ENCODE measurements around the gene SHISA7.

The SHISA7 gene

GRCh38 chr19:55486971-55487923 is 44.1 kb upstream of the SHISA7 start:
- DNase-seq (ENCODE audit: insufficient read length, low spot score): no peak
- FAIRE-seq: no peak
- TF ChIP-seq POU2F2 (IDR thresholded peaks at IDR 0.05; ENCODE audit: low read depth, low read length) (no peak), SPI1 (IDR thresholded peaks at IDR 0.05; ENCODE audit: low read depth, low read length) (no peak), POLR2AphosphoS5 (IDR thresholded peaks at IDR 0.05; ENCODE audit: low read depth, low read length) (no peak), PAX5 (IDR thresholded peaks at IDR 0.05; ENCODE audit: insufficient read depth, low read length, severe bottlenecking) (no peak), TAF1 (IDR thresholded peaks at IDR 0.05; ENCODE audit: low read depth, low read length) (no peak), POLR2A (IDR thresholded peaks at IDR 0.05; ENCODE audit: low read depth, low read length) (no peak)

GRCh38 chr19:55486043-55486970 is 43.2 kb upstream of the SHISA7 start:
- TF ChIP-seq SPI1 (IDR thresholded peaks at IDR 0.05; ENCODE audit: low read depth, low read length) (no peak), POLR2A (IDR thresholded peaks at IDR 0.05; ENCODE audit: low read depth, low read length) (no peak), POU2F2 (IDR thresholded peaks at IDR 0.05; ENCODE audit: low read depth, low read length) (no peak), TAF1 (IDR thresholded peaks at IDR 0.05; ENCODE audit: low read depth, low read length) (no peak), POLR2AphosphoS5 (IDR thresholded peaks at IDR 0.05; ENCODE audit: low read depth, low read length) (no peak), PAX5 (IDR thresholded peaks at IDR 0.05; ENCODE audit: insufficient read depth, low read length, severe bottlenecking) (no peak)
- FAIRE-seq: peak; percentile 5

GRCh38 chr19:55485439-55486011 is 42.4 kb upstream of the SHISA7 start:
- no peak for TF ChIP-seq POLR2A (IDR thresholded peaks at IDR 0.05; ENCODE audit: low read depth, low read length)
- TF ChIP-seq POLR2AphosphoS5 (IDR thresholded peaks at IDR 0.05; ENCODE audit: low read depth, low read length): no peak
- no peak for TF ChIP-seq PAX5 (IDR thresholded peaks at IDR 0.05; ENCODE audit: insufficient read depth, low read length, severe bottlenecking)
- no peak for TF ChIP-seq POU2F2 (IDR thresholded peaks at IDR 0.05; ENCODE audit: low read depth, low read length)
- TF ChIP-seq SPI1 (IDR thresholded peaks at IDR 0.05; ENCODE audit: low read depth, low read length): no peak
- no peak for TF ChIP-seq TAF1 (IDR thresholded peaks at IDR 0.05; ENCODE audit: low read depth, low read length)
- DNase-seq (ENCODE audit: insufficient read length, low spot score): no peak
- no peak for FAIRE-seq

More at GRCh38 chr19:55486043-55486970, 43.2 kb upstream of the SHISA7 start:
- no peak for DNase-seq (ENCODE audit: insufficient read length, low spot score)

- DNase-seq (ENCODE audit: insufficient read length, low spot score): peak; percentile 97
- no peak for TF ChIP-seq TAF1 (IDR thresholded peaks at IDR 0.05; ENCODE audit: low read depth, low read length)
- peak; percentile 24; the same call in 1 of the 2 replicates for TF ChIP-seq POLR2A (IDR thresholded peaks at IDR 0.05; ENCODE audit: low read depth, low read length)
- peak; percentile 47 for TF ChIP-seq SPI1 (IDR thresholded peaks at IDR 0.05; ENCODE audit: low read depth, low read length)
- FAIRE-seq: peak; percentile 98
Measured at GRCh38 chr19:55484593-55485438, 41.7 kb upstream of the SHISA7 start, which contains the start of gene NAT14. Gene NAT14, plus strand, starts transcription at chr19:55485188. Its CDS starts 521 bp downstream, at chr19:55485709.

GRCh38 chr19:55483706-55484592 is 40.8 kb upstream of the SHISA7 start:
- FAIRE-seq (no peak), DNase-seq (ENCODE audit: insufficient read length, low spot score) (no peak)
- TF ChIP-seq POLR2A (IDR thresholded peaks at IDR 0.05; ENCODE audit: low read depth, low read length) (no peak), SPI1 (IDR thresholded peaks at IDR 0.05; ENCODE audit: low read depth, low read length) (no peak), POLR2AphosphoS5 (IDR thresholded peaks at IDR 0.05; ENCODE audit: low read depth, low read length) (no peak), PAX5 (IDR thresholded peaks at IDR 0.05; ENCODE audit: insufficient read depth, low read length, severe bottlenecking) (no peak), TAF1 (IDR thresholded peaks at IDR 0.05; ENCODE audit: low read depth, low read length) (no peak), POU2F2 (IDR thresholded peaks at IDR 0.05; ENCODE audit: low read depth, low read length) (no peak)

GRCh38 chr19:55482967-55483705 is 40.0 kb upstream of the SHISA7 start:
- FAIRE-seq: no peak
- TF ChIP-seq TAF1 (IDR thresholded peaks at IDR 0.05; ENCODE audit: low read depth, low read length) (no peak), POLR2AphosphoS5 (IDR thresholded peaks at IDR 0.05; ENCODE audit: low read depth, low read length) (no peak), SPI1 (IDR thresholded peaks at IDR 0.05; ENCODE audit: low read depth, low read length) (no peak), POU2F2 (IDR thresholded peaks at IDR 0.05; ENCODE audit: low read depth, low read length) (no peak), POLR2A (IDR thresholded peaks at IDR 0.05; ENCODE audit: low read depth, low read length) (no peak), PAX5 (IDR thresholded peaks at IDR 0.05; ENCODE audit: insufficient read depth, low read length, severe bottlenecking) (no peak)
- no peak for DNase-seq (ENCODE audit: insufficient read length, low spot score)
